ENCODE results near the gene MED15. TPM values are rescaled to one million over a fixed set of nuclear protein-coding genes. Genes with fewer than 3 reads are reported as not detected.
A peak's percentile ranks its signal among the peaks of the same experiment; 100 is the strongest.
"Not testable (repeated sequence)": the region's sequence is repeated elsewhere in the genome, so short reads cannot be mapped to it uniquely, and the experiment has no call there.

The MED15 gene
- 24.2 TPM for total RNA-seq

GRCh38 chr22:20507253-20508066 is at the start of gene MED15:
MED15 (plus strand) TSS chr22:20507610; CDS start chr22:20507679, 69 bp downstream.
- peak; percentile 78 for DNase-seq

GRCh38 chr22:20458530-20459151 is 48.8 kb upstream of the MED15 start:
- DNase-seq, result no peak

GRCh38 chr22:20459152-20459542 is 48.3 kb upstream of the MED15 start:
- DNase-seq, result no peak

GRCh38 chr22:20459862-20460261 is 47.5 kb upstream of the MED15 start:
- DNase-seq, result no peak

- no peak for DNase-seq
Observed at GRCh38 chr22:20463324-20464095, 43.9 kb upstream of the MED15 start.

- DNase-seq, result no peak
Observed at GRCh38 chr22:20464096-20464614, 43.3 kb upstream of the MED15 start.

GRCh38 chr22:20464912-20465758 is 42.3 kb upstream of the MED15 start:
- no peak for DNase-seq

- DNase-seq, result no peak
Observed at GRCh38 chr22:20465759-20466077, 41.7 kb upstream of the MED15 start.

GRCh38 chr22:20466659-20467379 is 40.6 kb upstream of the MED15 start:
- DNase-seq, result no peak

GRCh38 chr22:20469110-20469868 is 38.1 kb upstream of the MED15 start:
- no peak for DNase-seq

GRCh38 chr22:20470525-20470924 is 36.9 kb upstream of the MED15 start:
- DNase-seq, result not testable (repeated sequence)

GRCh38 chr22:20471126-20471833 is 36.1 kb upstream of the MED15 start:
- DNase-seq, result no peak

- no peak for DNase-seq
Observed at GRCh38 chr22:20472629-20473442, 34.6 kb upstream of the MED15 start.

- DNase-seq, result no peak
Observed at GRCh38 chr22:20475115-20475436, 32.3 kb upstream of the MED15 start.

- not testable (repeated sequence) for DNase-seq
Observed at GRCh38 chr22:20475569-20475968, 31.8 kb upstream of the MED15 start.

GRCh38 chr22:20478059-20478458 is 29.4 kb upstream of the MED15 start:
- DNase-seq, result not testable (repeated sequence)

- DNase-seq, result no peak
Observed at GRCh38 chr22:20479612-20480196, 27.7 kb upstream of the MED15 start.

- not testable (repeated sequence) for DNase-seq
Observed at GRCh38 chr22:20483143-20483506, 24.3 kb upstream of the MED15 start.

GRCh38 chr22:20483771-20484170 is 23.6 kb upstream of the MED15 start:
- DNase-seq, result no peak
